Colonic mucosa (tissue), 4 donors: Measurements from ENCODE around the gene PCBP1. TPM values are rescaled to one million over a fixed set of nuclear protein-coding genes. Genes with fewer than 3 reads are reported as not detected.

ENCODE experiments used
- DNase-seq: peaks from one replicate; pipeline ENCODE4 v3.0.0-alpha.2; 2020
- H3K27ac ChIP-seq: fragments of 200-600 bp; one replicate; pipeline ENCODE4 v1.8.0; 2021
- H3K27me3 ChIP-seq: fragments of 200-600 bp; one replicate; pipeline ENCODE4 v1.8.0; 2021
- H3K36me3 ChIP-seq: fragments of 200-600 bp; one replicate; pipeline ENCODE4 v1.8.0; 2021
- H3K4me1 ChIP-seq: fragments of 200-600 bp; one replicate; pipeline ENCODE4 v1.8.0; 2021; ENCODE audit warnings: mild to moderate bottlenecking
- H3K4me3 ChIP-seq: fragments of 200-600 bp; one replicate; pipeline ENCODE4 v1.8.0; 2021
- H3K9ac ChIP-seq, 2 donors: one replicate each; pipeline ENCODE4 v1.7.0; 2013; ENCODE audit warnings: control low read depth in 2 of 2, low read depth in 2 of 2, low read length in 2 of 2
- H3K9me3 ChIP-seq: fragments of 200-600 bp; one replicate; pipeline ENCODE4 v1.8.0; 2021
- intact Hi-C: fragments of 100-400 bp; cut with DNase I; formaldehyde crosslinking; loops from one replicate; pipeline ENCODE4 v1.14.1; 2022
- total RNA-seq, 2 donors: library from RNA; stranded (reverse); fragmentation: NEBNext Ultra II Directional in 1 of 2; extraction: Animal tissue kit (Norgen Biotek cat#: 25700) in 1 of 2; gene quantifications; one replicate each; pipeline ENCODE4 v1.2.1, GENCODE V29; 2021
- TF ChIP-seq, protein P1 (sequence below): fragments of 200-600 bp; IDR thresholded peaks from one replicate; pipeline ENCODE4 v1.8.0; 2022; ENCODE audit warnings: antibody characterized with exemption, mild to moderate bottlenecking
- donor health status: healthy.
- donor health status: DM: no; HTN: no; CAD: no.
- donor health status: DM: no; HTN: no; CAD: no.

The PCBP1 gene
- total RNA-seq, 2 donors from 2014 or later = 348 to 401 TPM

DNA sequence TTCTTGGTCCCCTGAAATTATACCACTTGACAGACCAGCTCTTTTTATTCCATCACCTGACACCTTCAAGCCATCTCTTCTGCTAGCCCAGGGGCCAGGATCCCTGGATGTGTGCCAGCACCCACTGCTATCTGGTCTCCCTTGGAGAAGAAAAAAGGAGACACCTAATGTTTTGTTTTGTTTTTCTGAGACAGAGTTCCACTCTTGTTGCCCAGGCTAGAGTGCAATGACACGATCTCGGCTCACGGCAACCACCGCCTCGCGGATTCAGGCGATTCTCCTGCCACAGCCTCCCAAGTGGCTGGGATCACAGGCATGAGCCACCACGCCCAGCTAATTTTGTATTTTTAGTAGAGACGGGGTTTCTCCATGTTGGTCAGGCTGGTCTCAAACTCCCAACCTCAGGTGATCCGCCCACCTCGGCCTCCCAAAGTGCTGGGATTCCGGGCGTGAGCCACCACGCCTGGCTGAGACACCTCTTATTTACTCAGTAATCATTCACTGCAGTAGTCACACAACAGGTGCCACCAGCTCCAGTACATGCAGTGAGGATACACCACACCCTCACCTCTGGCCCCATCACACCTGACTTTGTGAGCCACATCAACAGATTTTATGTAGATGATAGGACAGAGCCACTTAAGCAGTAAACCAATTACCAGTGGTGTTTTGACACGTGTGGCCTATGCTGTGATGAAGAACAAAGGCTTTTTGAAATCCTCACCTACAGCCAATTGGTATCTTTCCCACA, 42.8 kb upstream of the PCBP1 start:
- peak; percentile 71 for DNase-seq
- Histone ChIP-seq H3K9me3 (no peaks in the 10 kb centered on the region), H3K27me3 (no peaks in the 10 kb centered on the region), H3K4me3 (no peak overlapping the region), H3K9ac (no peak overlapping the region), H3K4me1 (peaks cover 3% of the 10 kb centered on the region), H3K27ac (peak overlapping the region; percentile 61), H3K36me3 (no peaks in the 10 kb centered on the region)
- TF ChIP-seq, protein P1, sequence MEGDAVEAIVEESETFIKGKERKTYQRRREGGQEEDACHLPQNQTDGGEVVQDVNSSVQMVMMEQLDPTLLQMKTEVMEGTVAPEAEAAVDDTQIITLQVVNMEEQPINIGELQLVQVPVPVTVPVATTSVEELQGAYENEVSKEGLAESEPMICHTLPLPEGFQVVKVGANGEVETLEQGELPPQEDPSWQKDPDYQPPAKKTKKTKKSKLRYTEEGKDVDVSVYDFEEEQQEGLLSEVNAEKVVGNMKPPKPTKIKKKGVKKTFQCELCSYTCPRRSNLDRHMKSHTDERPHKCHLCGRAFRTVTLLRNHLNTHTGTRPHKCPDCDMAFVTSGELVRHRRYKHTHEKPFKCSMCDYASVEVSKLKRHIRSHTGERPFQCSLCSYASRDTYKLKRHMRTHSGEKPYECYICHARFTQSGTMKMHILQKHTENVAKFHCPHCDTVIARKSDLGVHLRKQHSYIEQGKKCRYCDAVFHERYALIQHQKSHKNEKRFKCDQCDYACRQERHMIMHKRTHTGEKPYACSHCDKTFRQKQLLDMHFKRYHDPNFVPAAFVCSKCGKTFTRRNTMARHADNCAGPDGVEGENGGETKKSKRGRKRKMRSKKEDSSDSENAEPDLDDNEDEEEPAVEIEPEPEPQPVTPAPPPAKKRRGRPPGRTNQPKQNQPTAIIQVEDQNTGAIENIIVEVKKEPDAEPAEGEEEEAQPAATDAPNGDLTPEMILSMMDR = no peak
- intact Hi-C loops = no loop called here

GRCh38 chr2:70045405-70045804, 41.9 kb upstream of the PCBP1 start:
- no peak for DNase-seq
- intact Hi-C loops = no loop called here
- Histone ChIP-seq H3K36me3 (no peaks in the 10 kb centered on the region), H3K9ac (no peak overlapping the region), H3K27me3 (no peaks in the 10 kb centered on the region), H3K27ac (peak overlapping the region; percentile 61), H3K4me1 (peaks cover 3% of the 10 kb centered on the region), H3K4me3 (no peak overlapping the region), H3K9me3 (no peaks in the 10 kb centered on the region)
- TF ChIP-seq, protein P1 = no peak

DNA sequence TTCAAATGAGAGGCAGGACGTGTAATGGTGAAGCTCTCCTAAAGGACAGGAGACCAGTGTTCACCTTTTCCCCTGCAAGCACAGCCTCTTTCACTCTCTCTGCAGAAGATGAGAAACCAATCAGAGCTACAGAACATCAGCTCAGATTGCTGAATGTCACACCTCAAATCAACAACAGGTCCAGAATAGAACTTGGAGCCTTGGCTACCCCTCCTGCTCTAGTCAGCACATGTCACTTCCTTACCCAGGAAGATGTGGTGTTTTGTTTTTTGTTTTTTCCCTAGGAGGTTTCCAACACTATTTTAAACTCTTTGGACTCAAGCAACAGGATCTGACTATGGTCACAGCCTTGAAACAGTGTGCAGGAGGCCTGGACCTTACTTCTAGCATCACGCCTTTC, 41.3 kb upstream of the PCBP1 start:
- Histone ChIP-seq H3K4me1 (peaks cover 3% of the 10 kb centered on the region), H3K9me3 (no peaks in the 10 kb centered on the region), H3K27me3 (no peaks in the 10 kb centered on the region), H3K27ac (no peak overlapping the region), H3K36me3 (no peaks in the 10 kb centered on the region), H3K9ac (no peak overlapping the region), H3K4me3 (no peak overlapping the region)
- intact Hi-C loops = no loop called here
- DNase-seq = no peak
- TF ChIP-seq, protein P1 = no peak

- H3K4me1 ChIP-seq = peaks cover 3% of the 10 kb centered on the region
- DNase-seq = no peak
- TF ChIP-seq, protein P1 = no peak
- intact Hi-C loops = no loop called here
- no peak overlapping the region for H3K4me3 ChIP-seq
- no peak overlapping the region for H3K27ac ChIP-seq
- no peak overlapping the region for H3K9ac ChIP-seq
- no peaks in the 10 kb centered on the region for H3K27me3 ChIP-seq
- no peaks in the 10 kb centered on the region for H3K36me3 ChIP-seq
- H3K9me3 ChIP-seq = no peaks in the 10 kb centered on the region
Observed at GRCh38 chr2:70046534-70046933, 40.7 kb upstream of the PCBP1 start.

GRCh38 chr2:70047451-70047850, 39.8 kb upstream of the PCBP1 start:
- H3K9ac ChIP-seq = no peak overlapping the region
- peaks cover 3% of the 10 kb centered on the region for H3K4me1 ChIP-seq
- no peaks in the 10 kb centered on the region for H3K36me3 ChIP-seq
- H3K9me3 ChIP-seq = no peaks in the 10 kb centered on the region
- intact Hi-C loops = no loop called here
- DNase-seq = no peak
- no peak overlapping the region for H3K4me3 ChIP-seq
- no peak overlapping the region for H3K27ac ChIP-seq
- no peaks in the 10 kb centered on the region for H3K27me3 ChIP-seq
- TF ChIP-seq, protein P1 = no peak
